ENCODE data around the gene TNK1. TPM values are rescaled to one million over a fixed set of nuclear protein-coding genes. Genes with fewer than 3 reads are reported as not detected.

TNK1 gene
- total and polyA plus RNA-seq, 4 donors, result 3.7 to 8.2 (median 5.7) TPM

DNA sequence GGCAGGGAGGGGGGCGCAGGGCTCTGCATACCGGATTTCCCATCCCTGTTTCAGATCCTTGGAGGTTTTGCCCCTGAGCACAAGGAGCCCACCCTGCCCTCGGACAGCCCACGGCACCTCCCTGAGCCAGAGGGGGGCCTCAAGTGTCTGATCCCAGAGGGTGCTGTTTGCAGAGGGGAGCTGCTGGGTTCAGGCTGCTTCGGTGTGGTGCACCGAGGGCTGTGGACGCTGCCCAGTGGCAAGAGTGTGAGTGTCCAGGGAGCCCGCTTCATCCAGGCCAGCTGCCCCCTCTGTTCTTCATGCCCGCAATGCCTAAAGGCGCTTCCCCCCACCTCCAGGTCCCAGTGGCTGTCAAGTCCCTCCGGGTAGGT, 2.5 kb downstream of the TNK1 start:
- ATAC-seq (ENCODE audit: insufficient read depth, low FRiP score) (no peak), DNase-seq (no peak)
- Histone ChIP-seq H3K9ac (ENCODE audit: insufficient read depth in 1 of 2, low read length in 2 of 2) (no peak overlapping the region), H3K36me3 (ENCODE audit: control insufficient read depth in 4 of 4, insufficient read depth in 4 of 4, low read length in 4 of 4) (peaks cover 0 to 7% (median 3%) of the 10 kb centered on the region in 4 donors), H3K27me3 (ENCODE audit: control insufficient read depth in 3 of 3, insufficient read depth in 3 of 3, low read length in 2 of 3) (peaks cover 0 to 9% (median 0%) of the 10 kb centered on the region in 3 donors), H3K27ac (ENCODE audit: low read depth in 1 of 2, low read length in 1 of 2) (no peak overlapping the region), H3K9me3 (ENCODE audit: control insufficient read depth in 4 of 4, insufficient read depth in 3 of 4, low read length in 3 of 4) (no peaks in the 10 kb centered on the region), H3K4me3 (no peak overlapping the region), H3K4me1 (ENCODE audit: control insufficient read depth in 5 of 5, insufficient read depth in 5 of 5, low read length in 5 of 5) (peaks cover 0 to 30% (median 15%) of the 10 kb centered on the region in 5 donors)
- TF ChIP-seq, protein P1, sequence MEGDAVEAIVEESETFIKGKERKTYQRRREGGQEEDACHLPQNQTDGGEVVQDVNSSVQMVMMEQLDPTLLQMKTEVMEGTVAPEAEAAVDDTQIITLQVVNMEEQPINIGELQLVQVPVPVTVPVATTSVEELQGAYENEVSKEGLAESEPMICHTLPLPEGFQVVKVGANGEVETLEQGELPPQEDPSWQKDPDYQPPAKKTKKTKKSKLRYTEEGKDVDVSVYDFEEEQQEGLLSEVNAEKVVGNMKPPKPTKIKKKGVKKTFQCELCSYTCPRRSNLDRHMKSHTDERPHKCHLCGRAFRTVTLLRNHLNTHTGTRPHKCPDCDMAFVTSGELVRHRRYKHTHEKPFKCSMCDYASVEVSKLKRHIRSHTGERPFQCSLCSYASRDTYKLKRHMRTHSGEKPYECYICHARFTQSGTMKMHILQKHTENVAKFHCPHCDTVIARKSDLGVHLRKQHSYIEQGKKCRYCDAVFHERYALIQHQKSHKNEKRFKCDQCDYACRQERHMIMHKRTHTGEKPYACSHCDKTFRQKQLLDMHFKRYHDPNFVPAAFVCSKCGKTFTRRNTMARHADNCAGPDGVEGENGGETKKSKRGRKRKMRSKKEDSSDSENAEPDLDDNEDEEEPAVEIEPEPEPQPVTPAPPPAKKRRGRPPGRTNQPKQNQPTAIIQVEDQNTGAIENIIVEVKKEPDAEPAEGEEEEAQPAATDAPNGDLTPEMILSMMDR (IDR thresholded peaks at IDR 0.05; ENCODE audit: control extremely low read depth, extremely low read depth), result no peak
- 86 to 91% methylated on average over 11 of the region's 11 CpGs for WGBS, 2 donors

- peak overlapping the region; percentile 11 for H3K4me3 ChIP-seq
- ATAC-seq (ENCODE audit: insufficient read depth, low FRiP score) (no peak), DNase-seq (peak; percentile 57 to 71 (median 69))
- H3K27me3 ChIP-seq (ENCODE audit: control insufficient read depth in 3 of 3, insufficient read depth in 3 of 3, low read length in 2 of 3), result peaks cover 0 to 9% (median 0%) of the 10 kb centered on the region in 3 donors
- H3K9ac ChIP-seq (ENCODE audit: insufficient read depth in 1 of 2, low read length in 2 of 2), result no peak overlapping the region
- no peaks in the 10 kb centered on the region for H3K9me3 ChIP-seq (ENCODE audit: control insufficient read depth in 4 of 4, insufficient read depth in 3 of 4, low read length in 3 of 4)
- WGBS, 2 donors, result 11 to 28% methylated on average over 63 to 65 of the region's 65 CpGs
- TF ChIP-seq, protein P1 (IDR thresholded peaks at IDR 0.05; ENCODE audit: control extremely low read depth, extremely low read depth), result no peak
- no peak overlapping the region for H3K27ac ChIP-seq (ENCODE audit: low read depth in 1 of 2, low read length in 1 of 2)
- peaks cover 0 to 30% (median 15%) of the 10 kb centered on the region in 5 donors for H3K4me1 ChIP-seq (ENCODE audit: control insufficient read depth in 5 of 5, insufficient read depth in 5 of 5, low read length in 5 of 5)
- H3K36me3 ChIP-seq (ENCODE audit: control insufficient read depth in 4 of 4, insufficient read depth in 4 of 4, low read length in 4 of 4), result peaks cover 0 to 13% (median 3%) of the 10 kb centered on the region in 4 donors
These were observed 3.0 kb downstream of the TNK1 start for GRCh38 chr17:7383742-7384488.

DNA sequence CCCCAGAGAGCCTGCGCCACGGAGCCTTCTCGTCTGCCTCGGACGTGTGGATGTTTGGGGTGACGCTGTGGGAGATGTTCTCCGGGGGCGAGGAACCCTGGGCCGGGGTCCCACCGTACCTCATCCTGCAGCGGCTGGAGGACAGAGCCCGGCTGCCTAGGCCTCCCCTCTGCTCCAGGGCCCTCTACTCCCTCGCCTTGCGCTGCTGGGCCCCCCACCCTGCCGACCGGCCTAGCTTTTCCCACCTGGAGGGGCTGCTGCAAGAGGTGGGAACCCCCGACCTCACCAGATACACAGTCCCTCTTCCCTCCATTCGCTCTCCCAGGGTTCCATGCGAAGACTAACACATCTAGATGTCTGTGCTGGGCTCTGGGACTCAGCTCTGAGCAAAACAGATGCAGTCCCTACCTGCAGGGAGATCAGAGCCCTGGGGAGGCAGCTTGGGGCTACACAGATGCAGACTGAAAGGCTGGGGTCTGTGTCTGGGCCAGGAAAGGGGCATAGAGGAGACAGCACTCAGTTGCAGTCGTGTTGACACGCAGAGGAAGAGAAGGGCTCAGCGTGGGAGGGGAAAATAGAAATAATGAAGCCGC, 3.7 kb downstream of the TNK1 start:
- ATAC-seq (ENCODE audit: insufficient read depth, low FRiP score), result no peak
- Histone ChIP-seq H3K27ac (ENCODE audit: low read depth in 1 of 2, low read length in 1 of 2) (peak overlapping the region in 1 of 2 donors; percentile 35), H3K4me3 (no peak overlapping the region), H3K36me3 (ENCODE audit: control insufficient read depth in 4 of 4, insufficient read depth in 4 of 4, low read length in 4 of 4) (peaks cover 0 to 18% (median 7%) of the 10 kb centered on the region in 4 donors), H3K9me3 (ENCODE audit: control insufficient read depth in 4 of 4, insufficient read depth in 3 of 4, low read length in 3 of 4) (no peaks in the 10 kb centered on the region), H3K9ac (ENCODE audit: insufficient read depth in 1 of 2, low read length in 2 of 2) (no peak overlapping the region), H3K27me3 (ENCODE audit: control insufficient read depth in 3 of 3, insufficient read depth in 3 of 3, low read length in 2 of 3) (peaks cover 0 to 9% (median 0%) of the 10 kb centered on the region in 3 donors), H3K4me1 (ENCODE audit: control insufficient read depth in 5 of 5, insufficient read depth in 5 of 5, low read length in 5 of 5) (peaks cover 0 to 30% (median 15%) of the 10 kb centered on the region in 5 donors)
- no peak for DNase-seq
- TF ChIP-seq, protein P1 (IDR thresholded peaks at IDR 0.05; ENCODE audit: control extremely low read depth, extremely low read depth), result no peak
- WGBS, 2 donors, result 51 to 55% methylated on average over 23 of the region's 23 CpGs

Data from lung (tissue), 12 donors.